HL-60 (cell line): Measurements from ENCODE around the gene MTREX.

Source experiments
- POLR2AphosphoS5 ChIP-seq: IDR thresholded peaks from 2 replicates; pipeline ENCODE4 v1.6.1; 2012; ENCODE audit warnings: low read depth
- TF ChIP-seq, protein P1 (sequence below): IDR thresholded peaks from 2 replicates; pipeline ENCODE4 v1.6.1; 2012; ENCODE audit warnings: low read depth; ENCODE audit not compliant: insufficient replicate concordance
- TF ChIP-seq, protein P2 (sequence below): IDR thresholded peaks from one replicate; pipeline ENCODE4 v1.5.1; 2011; ENCODE audit warnings: low read length, control low read depth, inconsistent platforms; ENCODE audit not compliant: insufficient read depth

DNA sequence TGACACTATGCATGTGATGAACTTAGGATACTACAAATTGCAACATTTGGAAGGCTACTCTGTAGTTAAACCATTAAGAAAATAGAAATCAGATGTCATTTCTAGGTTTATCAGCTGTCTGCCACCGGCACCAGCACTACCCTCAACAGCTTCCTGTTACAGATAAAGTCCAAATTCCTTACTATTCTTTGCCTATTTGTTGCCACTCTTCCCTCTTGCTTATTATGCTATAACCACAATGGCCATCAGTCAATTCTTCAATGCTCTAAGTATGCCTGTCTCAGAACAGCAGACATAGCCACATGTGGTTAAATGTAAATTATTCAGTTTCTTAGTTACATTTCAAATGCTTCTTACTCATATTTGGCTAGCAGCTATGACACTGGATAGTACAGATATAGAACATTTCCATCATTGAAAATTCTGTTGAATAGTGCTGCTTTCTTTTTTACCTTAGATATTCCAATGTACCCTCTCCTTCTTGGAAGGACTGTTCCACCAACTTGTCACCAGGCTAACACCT lies 21.3 kb upstream of the MTREX start:
- TF ChIP-seq, protein P1, sequence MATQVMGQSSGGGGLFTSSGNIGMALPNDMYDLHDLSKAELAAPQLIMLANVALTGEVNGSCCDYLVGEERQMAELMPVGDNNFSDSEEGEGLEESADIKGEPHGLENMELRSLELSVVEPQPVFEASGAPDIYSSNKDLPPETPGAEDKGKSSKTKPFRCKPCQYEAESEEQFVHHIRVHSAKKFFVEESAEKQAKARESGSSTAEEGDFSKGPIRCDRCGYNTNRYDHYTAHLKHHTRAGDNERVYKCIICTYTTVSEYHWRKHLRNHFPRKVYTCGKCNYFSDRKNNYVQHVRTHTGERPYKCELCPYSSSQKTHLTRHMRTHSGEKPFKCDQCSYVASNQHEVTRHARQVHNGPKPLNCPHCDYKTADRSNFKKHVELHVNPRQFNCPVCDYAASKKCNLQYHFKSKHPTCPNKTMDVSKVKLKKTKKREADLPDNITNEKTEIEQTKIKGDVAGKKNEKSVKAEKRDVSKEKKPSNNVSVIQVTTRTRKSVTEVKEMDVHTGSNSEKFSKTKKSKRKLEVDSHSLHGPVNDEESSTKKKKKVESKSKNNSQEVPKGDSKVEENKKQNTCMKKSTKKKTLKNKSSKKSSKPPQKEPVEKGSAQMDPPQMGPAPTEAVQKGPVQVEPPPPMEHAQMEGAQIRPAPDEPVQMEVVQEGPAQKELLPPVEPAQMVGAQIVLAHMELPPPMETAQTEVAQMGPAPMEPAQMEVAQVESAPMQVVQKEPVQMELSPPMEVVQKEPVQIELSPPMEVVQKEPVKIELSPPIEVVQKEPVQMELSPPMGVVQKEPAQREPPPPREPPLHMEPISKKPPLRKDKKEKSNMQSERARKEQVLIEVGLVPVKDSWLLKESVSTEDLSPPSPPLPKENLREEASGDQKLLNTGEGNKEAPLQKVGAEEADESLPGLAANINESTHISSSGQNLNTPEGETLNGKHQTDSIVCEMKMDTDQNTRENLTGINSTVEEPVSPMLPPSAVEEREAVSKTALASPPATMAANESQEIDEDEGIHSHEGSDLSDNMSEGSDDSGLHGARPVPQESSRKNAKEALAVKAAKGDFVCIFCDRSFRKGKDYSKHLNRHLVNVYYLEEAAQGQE, result no peak
- no peak for TF ChIP-seq POLR2AphosphoS5
- TF ChIP-seq, protein P2, sequence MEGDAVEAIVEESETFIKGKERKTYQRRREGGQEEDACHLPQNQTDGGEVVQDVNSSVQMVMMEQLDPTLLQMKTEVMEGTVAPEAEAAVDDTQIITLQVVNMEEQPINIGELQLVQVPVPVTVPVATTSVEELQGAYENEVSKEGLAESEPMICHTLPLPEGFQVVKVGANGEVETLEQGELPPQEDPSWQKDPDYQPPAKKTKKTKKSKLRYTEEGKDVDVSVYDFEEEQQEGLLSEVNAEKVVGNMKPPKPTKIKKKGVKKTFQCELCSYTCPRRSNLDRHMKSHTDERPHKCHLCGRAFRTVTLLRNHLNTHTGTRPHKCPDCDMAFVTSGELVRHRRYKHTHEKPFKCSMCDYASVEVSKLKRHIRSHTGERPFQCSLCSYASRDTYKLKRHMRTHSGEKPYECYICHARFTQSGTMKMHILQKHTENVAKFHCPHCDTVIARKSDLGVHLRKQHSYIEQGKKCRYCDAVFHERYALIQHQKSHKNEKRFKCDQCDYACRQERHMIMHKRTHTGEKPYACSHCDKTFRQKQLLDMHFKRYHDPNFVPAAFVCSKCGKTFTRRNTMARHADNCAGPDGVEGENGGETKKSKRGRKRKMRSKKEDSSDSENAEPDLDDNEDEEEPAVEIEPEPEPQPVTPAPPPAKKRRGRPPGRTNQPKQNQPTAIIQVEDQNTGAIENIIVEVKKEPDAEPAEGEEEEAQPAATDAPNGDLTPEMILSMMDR, result no peak
